Measurements from ENCODE around the gene ESYT1. TPM values are rescaled to one million over a fixed set of nuclear protein-coding genes. Genes with fewer than 3 reads are reported as not detected.

Gene ESYT1
- total RNA-seq, 1 experiment from 2014 or later: 107 TPM

DNA sequence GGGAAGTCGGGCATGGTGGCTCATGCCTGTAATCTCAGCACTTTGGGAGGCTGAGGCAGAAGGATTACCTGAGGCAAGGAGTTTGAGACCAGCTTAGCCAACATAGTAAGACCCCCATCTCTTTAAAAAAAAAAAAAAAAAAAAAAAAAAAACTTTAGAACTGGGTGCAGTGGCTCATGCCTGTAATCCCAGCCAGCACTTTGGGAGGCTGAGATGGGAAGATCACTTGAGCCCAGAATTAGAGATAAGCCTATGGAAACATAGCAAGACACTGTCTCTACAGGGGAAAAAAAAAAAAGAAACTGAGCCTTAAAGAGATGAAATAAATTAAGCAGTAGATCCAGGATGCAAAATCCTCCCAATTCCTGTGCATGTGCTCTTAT lies 25.4 kb upstream of the ESYT1 start:
- H3K4me1 ChIP-seq (ENCODE audit: insufficient read depth, low read length, poor library complexity, severe bottlenecking): peaks cover 11% of the 10 kb centered on the region
- ChIA-PET CTCF (no interaction called here), POLR2A (ENCODE audit: low non-redundant PET) (no interaction called here)
- no peak overlapping the region for H3K4me3 ChIP-seq (ENCODE audit: low read depth, low read length, poor library complexity, severe bottlenecking)
- H3K36me3 ChIP-seq (ENCODE audit: insufficient read depth, low read length, poor library complexity, severe bottlenecking): peaks cover 19% of the 10 kb centered on the region
- intact Hi-C loops (cut with micrococcal nuclease; ENCODE audit: unreplicated experiment): no loop called here
- DNase-seq (ENCODE audit: low spot score): no peak
- H3K27me3 ChIP-seq (replicated peaks; ENCODE audit: insufficient read depth, low read depth, low read length, poor library complexity): no peaks in the 10 kb centered on the region
- BruUV-seq (replicated peaks): no TSS peak
- H3K27ac ChIP-seq (ENCODE audit: low read depth, low read length, poor library complexity, severe bottlenecking): no peak overlapping the region
- no peaks in the 10 kb centered on the region for H3K9me3 ChIP-seq (ENCODE audit: low read depth, low read length, poor library complexity, severe bottlenecking)
- TF ChIP-seq CTCF (conservative IDR thresholded peaks at IDR 0.05; ENCODE audit: low read depth, low read length): no peak
- no peak for TF ChIP-seq EZH2 (IDR thresholded peaks at IDR 0.05; ENCODE audit: borderline replicate concordance, low read depth, low read length, poor library complexity, severe bottlenecking)

GRCh38 chr12:56103066-56103711 lies 24.9 kb upstream of the ESYT1 start:
- TF ChIP-seq EZH2 (IDR thresholded peaks at IDR 0.05; ENCODE audit: borderline replicate concordance, low read depth, low read length, poor library complexity, severe bottlenecking): no peak
- TF ChIP-seq CTCF (conservative IDR thresholded peaks at IDR 0.05; ENCODE audit: low read depth, low read length): no peak
- peaks cover 11% of the 10 kb centered on the region for H3K4me1 ChIP-seq (ENCODE audit: insufficient read depth, low read length, poor library complexity, severe bottlenecking)
- no TSS peak for BruUV-seq (replicated peaks)
- no peaks in the 10 kb centered on the region for H3K27me3 ChIP-seq (replicated peaks; ENCODE audit: insufficient read depth, low read depth, low read length, poor library complexity)
- intact Hi-C loops (cut with micrococcal nuclease; ENCODE audit: unreplicated experiment): no loop called here
- DNase-seq (ENCODE audit: low spot score): no peak
- H3K9me3 ChIP-seq (ENCODE audit: low read depth, low read length, poor library complexity, severe bottlenecking): no peaks in the 10 kb centered on the region
- ChIA-PET CTCF (no interaction called here), POLR2A (ENCODE audit: low non-redundant PET) (no interaction called here)
- H3K27ac ChIP-seq (ENCODE audit: low read depth, low read length, poor library complexity, severe bottlenecking): peak overlapping the region; percentile 94
- peak overlapping the region; percentile 87 for H3K4me3 ChIP-seq (ENCODE audit: low read depth, low read length, poor library complexity, severe bottlenecking)
- H3K36me3 ChIP-seq (ENCODE audit: insufficient read depth, low read length, poor library complexity, severe bottlenecking): peaks cover 24% of the 10 kb centered on the region

DNA sequence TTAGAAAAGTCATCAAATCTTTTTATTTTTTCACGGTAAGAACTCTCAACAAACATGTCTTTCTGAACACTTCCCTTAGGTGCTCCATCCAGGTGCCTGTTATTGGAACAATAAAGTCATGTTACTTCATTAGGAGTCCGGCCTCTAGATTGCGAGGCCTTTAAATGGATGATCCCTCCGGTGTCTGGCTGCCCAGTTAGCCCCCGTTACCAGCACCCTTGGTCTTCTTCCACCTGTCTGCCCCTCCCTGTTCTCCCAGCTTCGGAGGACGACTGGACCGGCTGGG lies 24.3 kb upstream of the ESYT1 start:
- TSS peak; percentile 91 for BruUV-seq (replicated peaks)
- POLR2A ChIA-PET (ENCODE audit: low non-redundant PET): interaction anchor here (1.0 to 1.7 kb wide), 2 partner anchors 14 to 24 kb away, joined by 3 to 15 read pairs; partner anchors contain the start of genes RPL41 and ZC3H10
- H3K27ac ChIP-seq (ENCODE audit: low read depth, low read length, poor library complexity, severe bottlenecking): peak overlapping the region; percentile 94
- DNase-seq (ENCODE audit: low spot score): no peak
- peaks cover 11% of the 10 kb centered on the region for H3K4me1 ChIP-seq (ENCODE audit: insufficient read depth, low read length, poor library complexity, severe bottlenecking)
- peak overlapping the region; percentile 87 for H3K4me3 ChIP-seq (ENCODE audit: low read depth, low read length, poor library complexity, severe bottlenecking)
- intact Hi-C loops (cut with micrococcal nuclease; ENCODE audit: unreplicated experiment): no loop called here
- H3K27me3 ChIP-seq (replicated peaks; ENCODE audit: insufficient read depth, low read depth, low read length, poor library complexity): no peaks in the 10 kb centered on the region
- TF ChIP-seq CTCF (conservative IDR thresholded peaks at IDR 0.05; ENCODE audit: low read depth, low read length) (no peak), EZH2 (IDR thresholded peaks at IDR 0.05; ENCODE audit: borderline replicate concordance, low read depth, low read length, poor library complexity, severe bottlenecking) (no peak)
- H3K36me3 ChIP-seq (ENCODE audit: insufficient read depth, low read length, poor library complexity, severe bottlenecking): peaks cover 30% of the 10 kb centered on the region
- CTCF ChIA-PET: interaction anchor here (0.7 to 1.3 kb wide), 5 partner anchors 14 to 108 kb away, joined by 3 to 9 read pairs (median 5); partner anchors contain the start of genes SMARCC2 and ZC3H10
- no peaks in the 10 kb centered on the region for H3K9me3 ChIP-seq (ENCODE audit: low read depth, low read length, poor library complexity, severe bottlenecking)

All from A673 (cell line).